Nephron progenitor cell (in vitro differentiated cells): Measurements from ENCODE around the gene ZFHX3.

Experiments
- DNase-seq: peaks from one replicate; pipeline ENCODE4 v3.0.0; 2021
- H3K27ac Mint-ChIP-seq: 2 replicates; pipeline ENCODE4 v1.8.0; 2021; ENCODE audit warnings: mild to moderate bottlenecking, moderate library complexity, mixed read lengths
- H3K27me3 Mint-ChIP-seq: 2 replicates; pipeline ENCODE4 v1.8.0; 2021; ENCODE audit warnings: mild to moderate bottlenecking, low read depth, mixed read lengths; ENCODE audit not compliant: poor library complexity
- H3K36me3 Mint-ChIP-seq: 2 replicates; pipeline ENCODE4 v1.8.0; 2021; ENCODE audit warnings: low read depth, mixed read lengths
- H3K4me1 Mint-ChIP-seq: 2 replicates; pipeline ENCODE4 v1.8.0; 2021; ENCODE audit warnings: mixed read lengths
- H3K4me3 Mint-ChIP-seq: 2 replicates; pipeline ENCODE4 v1.8.0; 2021; ENCODE audit warnings: mild to moderate bottlenecking, moderate library complexity, mixed read lengths
- H3K9me3 Mint-ChIP-seq: 2 replicates; pipeline ENCODE4 v1.8.0; 2021; ENCODE audit warnings: mild to moderate bottlenecking, moderate library complexity, mixed read lengths
- CTCF ChIP-seq: fragments of 200-600 bp; sonication (generic); IDR thresholded peaks from 2 replicates; pipeline ENCODE4 v1.5.0; 2021; ENCODE audit warnings: antibody characterized with exemption

ZFHX3 gene

DNA sequence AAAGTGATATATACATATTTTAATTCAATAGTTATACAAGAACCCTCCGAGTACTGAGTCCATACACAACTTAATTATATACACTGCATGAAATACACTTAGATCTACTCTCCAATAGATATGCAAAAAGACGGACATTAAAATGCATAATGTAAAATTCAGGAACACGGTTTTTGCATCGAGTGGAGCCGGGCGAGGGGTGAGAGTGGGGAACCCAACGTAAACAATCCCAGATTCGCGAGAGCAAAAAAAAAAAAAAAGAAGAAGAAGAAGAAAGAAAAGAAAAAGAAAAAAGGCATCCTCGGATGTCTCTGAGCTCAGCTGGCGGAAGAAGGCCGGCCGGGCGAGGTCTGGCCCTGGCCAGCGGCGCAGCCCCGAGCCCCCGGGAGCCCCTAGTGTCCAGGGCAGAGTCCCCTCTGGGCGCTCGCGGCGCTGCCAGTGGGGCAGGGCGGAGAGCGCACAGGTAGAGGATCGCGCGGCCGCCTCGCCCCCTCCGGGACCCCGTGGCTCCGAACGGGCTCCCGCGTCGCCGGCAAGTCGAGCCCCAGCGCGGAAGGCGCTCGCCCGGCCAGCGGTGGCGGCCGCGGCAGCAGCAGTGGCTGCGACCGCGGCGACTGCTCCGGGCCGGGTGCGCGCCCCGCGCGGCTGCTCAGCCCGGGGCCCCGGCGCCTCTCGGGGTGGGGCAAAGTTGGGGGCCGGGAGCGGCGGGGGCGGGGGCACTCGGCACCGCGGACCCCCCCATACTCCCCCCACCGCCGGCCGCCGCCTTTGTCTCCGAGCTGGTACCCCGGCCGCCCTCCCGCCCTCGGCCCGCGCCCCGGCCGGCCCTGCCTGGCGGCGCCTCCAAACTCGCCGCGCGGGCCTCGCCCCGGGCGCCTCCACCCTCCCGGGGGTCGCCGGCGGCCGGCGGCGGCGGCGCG lies 9.6 kb upstream of the ZFHX3 start:
- peak; percentile 62 for DNase-seq
- Mint-ChIP-seq H3K27ac (peak overlapping the region; percentile 87), H3K27me3 (peaks cover 34% of the 10 kb centered on the region), H3K4me1 (peaks cover 38% of the 10 kb centered on the region), H3K36me3 (no peaks in the 10 kb centered on the region), H3K4me3 (peak overlapping the region; percentile 94), H3K9me3 (no peaks in the 10 kb centered on the region)
- TF ChIP-seq CTCF = no peak

DNA sequence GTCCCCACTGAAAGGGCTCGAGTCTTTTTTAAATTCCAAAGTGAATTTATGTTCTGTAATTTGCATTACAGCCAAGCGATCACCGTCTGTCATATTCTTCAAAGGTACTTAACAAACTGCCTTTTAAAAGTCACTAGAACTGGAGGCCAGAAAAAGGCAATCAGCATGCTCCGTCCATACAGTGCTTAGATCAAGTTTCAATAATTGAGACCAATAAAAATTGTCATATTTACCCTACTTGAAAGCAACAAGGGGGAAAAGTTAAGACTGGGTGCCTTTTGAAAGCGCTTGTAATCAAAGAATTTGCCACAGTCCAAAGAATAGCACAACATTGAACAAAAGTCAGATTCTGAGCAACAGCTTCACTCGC lies 9.0 kb upstream of the ZFHX3 start:
- no peaks in the 10 kb centered on the region for H3K9me3 Mint-ChIP-seq
- no peak overlapping the region for H3K4me3 Mint-ChIP-seq
- H3K4me1 Mint-ChIP-seq = peaks cover 32% of the 10 kb centered on the region
- H3K27ac Mint-ChIP-seq = peak overlapping the region; percentile 87
- no peak for TF ChIP-seq CTCF
- H3K27me3 Mint-ChIP-seq = peaks cover 28% of the 10 kb centered on the region
- no peaks in the 10 kb centered on the region for H3K36me3 Mint-ChIP-seq
- no peak for DNase-seq

- H3K4me1 Mint-ChIP-seq = peaks cover 27% of the 10 kb centered on the region
- H3K27me3 Mint-ChIP-seq = peaks cover 23% of the 10 kb centered on the region
- no peak for TF ChIP-seq CTCF
- H3K27ac Mint-ChIP-seq = peak overlapping the region; percentile 9
- H3K36me3 Mint-ChIP-seq = no peaks in the 10 kb centered on the region
- DNase-seq = no peak
- H3K9me3 Mint-ChIP-seq = no peaks in the 10 kb centered on the region
- no peak overlapping the region for H3K4me3 Mint-ChIP-seq
Observed at GRCh38 chr16:73056448-73056847, 8.5 kb upstream of the ZFHX3 start.

DNA sequence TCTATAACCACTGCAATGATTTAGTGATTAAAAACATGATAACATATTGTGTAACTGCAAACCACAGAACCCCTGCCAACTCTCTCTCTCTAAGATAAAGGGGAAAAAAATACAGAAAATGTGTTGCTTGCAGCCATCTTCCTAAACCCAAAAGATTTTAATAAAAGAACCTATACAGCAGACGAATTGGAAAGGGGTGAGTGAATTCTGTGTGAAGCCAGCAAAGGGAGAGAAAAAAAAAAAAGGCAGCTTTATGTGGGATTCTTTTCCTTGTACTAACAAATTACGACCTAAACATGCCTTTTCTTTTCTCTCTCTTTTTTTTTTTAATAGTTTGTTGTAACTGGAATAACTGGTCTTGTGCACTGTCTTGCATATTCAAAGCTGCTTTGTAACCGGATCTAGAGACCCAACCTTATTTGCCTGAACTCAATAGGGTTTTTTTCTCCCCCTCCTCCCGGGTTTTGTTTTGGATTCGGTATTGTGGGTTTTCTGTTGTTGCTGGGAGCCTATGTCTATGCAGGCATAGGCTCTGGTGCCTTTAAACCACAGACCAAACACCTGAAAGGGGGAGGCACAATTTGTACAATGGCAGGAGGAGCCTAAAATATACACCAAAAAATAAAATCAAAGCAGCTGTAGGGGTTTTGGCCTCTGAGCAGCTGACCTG lies 7.0 kb upstream of the ZFHX3 start:
- no peak for DNase-seq
- H3K4me3 Mint-ChIP-seq = no peak overlapping the region
- peak overlapping the region; percentile 95 for H3K27ac Mint-ChIP-seq
- H3K36me3 Mint-ChIP-seq = no peaks in the 10 kb centered on the region
- H3K4me1 Mint-ChIP-seq = peaks cover 12% of the 10 kb centered on the region
- no peaks in the 10 kb centered on the region for H3K9me3 Mint-ChIP-seq
- H3K27me3 Mint-ChIP-seq = peaks cover 8% of the 10 kb centered on the region
- no peak for TF ChIP-seq CTCF

DNA sequence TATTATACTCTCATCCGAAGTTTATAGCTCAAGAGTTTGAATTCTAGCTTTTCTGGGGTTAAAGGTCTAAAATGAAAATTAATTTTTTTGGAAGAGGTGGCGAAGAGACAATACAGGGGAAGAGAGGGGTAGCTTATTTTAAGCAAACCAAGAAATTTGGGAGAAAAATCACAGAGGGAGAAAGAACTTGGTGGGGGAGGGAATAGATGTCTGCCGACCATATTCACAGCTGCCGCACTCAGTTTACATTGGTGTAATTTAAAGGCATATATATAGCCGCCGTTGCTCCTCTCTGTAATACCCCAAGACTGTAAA lies 6.5 kb upstream of the ZFHX3 start:
- Mint-ChIP-seq H3K9me3 (no peaks in the 10 kb centered on the region), H3K27me3 (peaks cover 7% of the 10 kb centered on the region), H3K27ac (peak overlapping the region; percentile 95), H3K36me3 (no peaks in the 10 kb centered on the region), H3K4me1 (peaks cover 7% of the 10 kb centered on the region), H3K4me3 (no peak overlapping the region)
- TF ChIP-seq CTCF = no peak
- no peak for DNase-seq

GRCh38 chr16:73054125-73054484 lies 6.2 kb upstream of the ZFHX3 start:
- Mint-ChIP-seq H3K4me1 (peaks cover 3% of the 10 kb centered on the region), H3K36me3 (no peaks in the 10 kb centered on the region), H3K27ac (peak overlapping the region; percentile 95), H3K4me3 (no peak overlapping the region), H3K27me3 (peaks cover 4% of the 10 kb centered on the region), H3K9me3 (no peaks in the 10 kb centered on the region)
- no peak for TF ChIP-seq CTCF
- DNase-seq = no peak
